Glutamatergic neuron (in vitro differentiated cells): ENCODE results near the gene GINS2. TPM values are rescaled to one million over a fixed set of nuclear protein-coding genes. Genes with fewer than 3 reads are reported as not detected.
A peak's percentile ranks its signal among the peaks of the same experiment; 100 is the strongest.

Experiments
- DNase-seq: peaks from one replicate; pipeline ENCODE4 v3.0.0; 2022
- H3K27ac Mint-ChIP-seq: one replicate; pipeline ENCODE4 v1.8.0; 2020; ENCODE audit warnings: mild to moderate bottlenecking, mixed read lengths, inconsistent platforms; ENCODE audit not compliant: unreplicated experiment
- H3K27me3 Mint-ChIP-seq: one replicate; pipeline ENCODE4 v1.8.0; 2020; ENCODE audit warnings: mild to moderate bottlenecking, moderate library complexity, mixed read lengths, inconsistent platforms; ENCODE audit not compliant: unreplicated experiment
- H3K36me3 Mint-ChIP-seq: one replicate; pipeline ENCODE4 v1.8.0; 2020; ENCODE audit warnings: mild to moderate bottlenecking, mixed read lengths, inconsistent platforms; ENCODE audit not compliant: unreplicated experiment
- H3K4me1 Mint-ChIP-seq: one replicate; pipeline ENCODE4 v1.8.0; 2020; ENCODE audit warnings: mild to moderate bottlenecking, low read depth, mixed read lengths, inconsistent platforms; ENCODE audit not compliant: unreplicated experiment
- H3K4me3 Mint-ChIP-seq: one replicate; pipeline ENCODE4 v1.8.0; 2020; ENCODE audit warnings: mild to moderate bottlenecking, mixed read lengths, inconsistent platforms; ENCODE audit not compliant: unreplicated experiment
- H3K9me3 Mint-ChIP-seq: one replicate; pipeline ENCODE4 v1.8.0; 2020; ENCODE audit warnings: mild to moderate bottlenecking, moderate library complexity, mixed read lengths, inconsistent platforms; ENCODE audit not compliant: unreplicated experiment
- CTCF ChIP-seq: fragments of 200-600 bp; sonication (generic); IDR thresholded peaks from one replicate; pipeline ENCODE4 v1.5.0; 2021; ENCODE audit not compliant: partially characterized antibody, unreplicated experiment
- total RNA-seq: library from RNA; stranded (reverse); fragmentation: NEBNext Ultra II Directional; extraction: Animal tissue kit (Norgen Biotek cat#: 25700); gene quantifications from one replicate; pipeline ENCODE4 v1.2.1, GENCODE V29; 2021; ENCODE audit not compliant: unreplicated experiment

The GINS2 gene
- total RNA-seq, 1 donor from 2014 or later = 7.1 TPM

- Mint-ChIP-seq H3K9me3 (peaks cover 30% of the 10 kb centered on the region), H3K4me1 (peaks cover 15% of the 10 kb centered on the region), H3K27me3 (peaks cover 36% of the 10 kb centered on the region), H3K4me3 (peak overlapping the region; percentile 42), H3K36me3 (no peaks in the 10 kb centered on the region), H3K27ac (peak overlapping the region; percentile 93)
- no peak for DNase-seq
- TF ChIP-seq CTCF = no peak
Observed at GRCh38 chr16:85651629-85652430, 36.9 kb downstream of the GINS2 start.

DNA sequence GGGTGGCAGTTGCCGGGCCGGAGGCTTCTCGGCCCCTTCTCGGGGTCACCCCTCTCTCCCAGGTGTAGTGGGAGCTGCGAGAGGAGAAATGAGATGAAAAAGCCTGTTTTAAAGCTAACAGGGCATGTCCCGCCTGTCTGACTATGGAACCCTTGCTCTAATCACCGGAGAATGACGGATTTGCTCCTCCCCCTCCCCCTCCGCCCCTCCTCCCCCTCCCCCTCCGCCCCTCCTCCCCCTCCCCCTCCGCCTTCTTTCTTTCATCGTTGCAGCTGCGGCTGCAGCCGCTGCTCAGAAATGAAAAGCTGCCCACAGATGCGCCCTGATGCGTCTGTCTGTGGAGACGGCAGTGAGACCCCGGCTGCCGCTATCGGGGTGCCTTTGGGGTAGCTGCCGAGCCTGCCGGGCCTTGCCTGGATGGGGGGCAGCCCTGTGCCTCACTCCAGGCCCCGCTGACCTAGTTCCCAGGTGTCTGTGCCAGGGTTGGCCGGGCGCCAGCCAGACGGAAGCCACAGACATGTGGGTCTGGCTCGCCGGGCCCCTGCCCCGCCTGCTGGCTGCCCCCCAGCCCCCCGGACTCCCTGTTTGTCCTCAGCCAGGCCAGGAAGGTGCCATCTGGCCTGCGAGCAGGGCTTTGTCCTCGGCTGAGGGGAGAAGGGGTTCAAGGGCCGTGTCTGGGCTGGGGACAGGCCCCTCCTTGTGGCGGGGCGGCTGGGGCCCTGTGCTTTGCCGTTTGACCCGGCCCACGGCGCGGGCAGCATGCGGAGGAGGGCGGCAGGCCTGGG, 37.7 kb downstream of the GINS2 start:
- DNase-seq = no peak
- H3K27ac Mint-ChIP-seq = peak overlapping the region; percentile 38
- H3K27me3 Mint-ChIP-seq = peaks cover 35% of the 10 kb centered on the region
- peaks cover 28% of the 10 kb centered on the region for H3K9me3 Mint-ChIP-seq
- TF ChIP-seq CTCF = no peak
- no peak overlapping the region for H3K4me3 Mint-ChIP-seq
- no peaks in the 10 kb centered on the region for H3K36me3 Mint-ChIP-seq
- H3K4me1 Mint-ChIP-seq = peaks cover 20% of the 10 kb centered on the region

- H3K27ac Mint-ChIP-seq = no peak overlapping the region
- no peak overlapping the region for H3K4me3 Mint-ChIP-seq
- H3K27me3 Mint-ChIP-seq = peaks cover 30% of the 10 kb centered on the region
- peaks cover 23% of the 10 kb centered on the region for H3K4me1 Mint-ChIP-seq
- peaks cover 29% of the 10 kb centered on the region for H3K9me3 Mint-ChIP-seq
- no peak for TF ChIP-seq CTCF
- H3K36me3 Mint-ChIP-seq = no peaks in the 10 kb centered on the region
- DNase-seq = no peak
Observed at GRCh38 chr16:85650135-85650843, 38.5 kb downstream of the GINS2 start.

DNA sequence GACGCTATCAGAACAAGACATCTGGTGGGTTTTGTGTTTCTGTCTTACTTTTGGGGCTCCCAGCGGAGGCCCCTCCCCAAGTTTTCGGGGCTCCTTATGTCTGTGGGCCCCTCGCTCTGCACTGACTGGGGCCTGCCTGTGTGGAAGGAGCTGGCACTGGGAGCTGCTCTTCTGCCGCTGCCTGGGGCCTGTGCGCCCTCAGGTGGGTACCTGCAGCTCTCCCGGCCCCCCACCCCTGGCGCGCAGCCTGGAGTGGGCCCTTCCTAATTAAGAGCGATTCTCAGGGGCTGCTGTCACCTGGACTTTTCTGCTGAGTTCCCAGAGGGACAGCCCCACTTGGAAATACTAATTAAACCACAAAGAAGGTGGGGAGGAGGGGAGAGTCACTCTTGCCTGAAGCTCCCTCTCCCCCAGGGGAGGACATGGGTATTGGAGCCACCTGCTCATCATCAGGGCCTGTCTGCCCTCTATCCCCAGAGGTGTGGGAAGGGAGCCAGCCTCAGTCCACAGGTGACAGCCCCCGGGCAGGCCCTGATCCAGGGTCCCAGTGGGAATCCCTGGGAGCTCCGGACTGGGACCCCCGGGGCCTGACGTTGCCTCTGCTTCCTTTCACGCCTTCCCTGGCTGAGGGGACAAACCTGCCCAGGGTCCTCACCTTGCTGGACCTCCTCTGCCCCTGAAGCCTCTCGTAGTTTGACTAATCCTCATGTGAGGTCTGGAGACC, 39.2 kb downstream of the GINS2 start:
- Mint-ChIP-seq H3K4me3 (peak overlapping the region; percentile 76), H3K4me1 (peaks cover 29% of the 10 kb centered on the region), H3K27ac (peak overlapping the region; percentile 76), H3K9me3 (peaks cover 31% of the 10 kb centered on the region), H3K27me3 (peaks cover 34% of the 10 kb centered on the region), H3K36me3 (no peaks in the 10 kb centered on the region)
- DNase-seq = no peak
- no peak for TF ChIP-seq CTCF
